Nephron (organoid): ENCODE results near the gene ZFAND3.

Experiments
- H3K27ac Mint-ChIP-seq, 3 experiments: 2 replicates each; pipeline ENCODE4 v1.8.0; 2020; ENCODE audit warnings: mixed read lengths in 3 of 3, mild to moderate bottlenecking in 2 of 3, moderate library complexity in 1 of 3
- H3K27me3 Mint-ChIP-seq: 2 replicates; pipeline ENCODE4 v1.8.0; 2021; ENCODE audit warnings: low read depth, mild to moderate bottlenecking, moderate library complexity, mixed read lengths
- H3K36me3 Mint-ChIP-seq: 2 replicates; pipeline ENCODE4 v1.8.0; 2020; ENCODE audit warnings: low read depth, mixed read lengths
- H3K4me1 Mint-ChIP-seq: 2 replicates; pipeline ENCODE4 v1.8.0; 2020; ENCODE audit warnings: mixed read lengths
- H3K4me3 Mint-ChIP-seq, 3 experiments: 2 replicates each; pipeline ENCODE4 v1.8.0; 2020; ENCODE audit warnings: mild to moderate bottlenecking in 3 of 3, mixed read lengths in 3 of 3, moderate library complexity in 2 of 3
- H3K9me3 Mint-ChIP-seq: 2 replicates; pipeline ENCODE4 v1.8.0; 2020; ENCODE audit warnings: mixed read lengths
- CTCF ChIP-seq, 3 experiments: fragments of 200-600 bp; sonication (generic); IDR thresholded peaks; one replicate each; pipeline ENCODE4 v1.5.0; 2021; ENCODE audit warnings: antibody characterized with exemption in 3 of 3; ENCODE audit not compliant: unreplicated experiment in 3 of 3

The ZFAND3 gene

DNA sequence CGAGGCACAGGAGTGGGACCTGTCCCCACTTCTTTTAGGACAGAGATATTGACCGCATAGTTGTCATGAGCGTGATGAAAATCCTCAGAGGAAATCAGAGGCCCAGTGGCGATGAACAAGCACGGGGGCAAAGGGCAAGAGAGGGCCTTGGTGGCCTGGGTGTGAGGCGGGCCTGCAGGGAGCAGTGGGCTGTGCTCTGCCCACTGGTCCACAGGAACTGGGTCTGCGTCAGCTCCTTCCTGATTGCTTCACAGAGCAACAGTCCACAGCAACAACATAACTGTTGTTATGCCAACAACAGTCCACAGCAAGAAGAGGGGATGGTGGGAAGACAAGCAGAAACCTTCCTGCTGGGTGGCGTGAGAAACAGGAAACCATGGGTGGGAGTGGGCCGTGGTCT lies 335.6 kb downstream of the ZFAND3 start:
- Mint-ChIP-seq H3K4me3 (no peak overlapping the region), H3K9me3 (peaks cover 3% of the 10 kb centered on the region), H3K4me1 (peaks cover 30% of the 10 kb centered on the region), H3K27ac (peak overlapping the region; percentile 18 to 56 (median 54)), H3K36me3 (peaks cover 26% of the 10 kb centered on the region), H3K27me3 (no peaks in the 10 kb centered on the region)
- no peak for TF ChIP-seq CTCF (IDR thresholded peaks at IDR 0.05; ENCODE audit: unreplicated experiment in 3 of 3)

DNA sequence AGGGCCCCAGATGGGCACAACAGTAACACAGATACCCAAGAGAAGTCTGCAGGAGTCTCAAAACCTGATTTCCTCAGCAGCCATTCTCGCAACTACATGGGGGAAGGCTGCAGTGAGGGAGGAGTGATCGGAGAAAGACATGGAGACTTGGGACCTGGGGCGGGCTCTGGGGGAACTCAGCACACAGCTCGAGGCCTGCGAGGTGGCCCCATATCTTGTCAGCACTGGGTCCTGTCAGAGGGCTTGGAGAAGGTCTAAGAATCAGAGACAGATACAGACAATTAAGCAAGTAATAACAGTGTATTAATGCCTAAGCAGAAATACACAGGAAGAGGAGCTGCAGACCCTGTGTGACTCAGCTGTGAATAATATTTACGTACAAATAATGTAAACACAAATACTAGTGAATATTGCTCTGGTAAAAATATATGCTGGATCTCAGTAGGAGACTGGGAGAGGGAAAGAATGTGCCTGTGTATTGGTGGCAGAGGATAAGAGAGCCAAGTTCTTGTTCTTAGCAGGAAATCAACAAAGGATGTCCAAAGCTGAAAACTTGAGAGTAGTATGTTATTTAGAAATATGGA lies 336.2 kb downstream of the ZFAND3 start:
- Mint-ChIP-seq H3K4me3 (no peak overlapping the region), H3K9me3 (peaks cover 5% of the 10 kb centered on the region), H3K36me3 (peaks cover 32% of the 10 kb centered on the region), H3K4me1 (peaks cover 26% of the 10 kb centered on the region), H3K27me3 (no peaks in the 10 kb centered on the region), H3K27ac (peak overlapping the region; percentile 8 to 54 (median 18))
- TF ChIP-seq CTCF (IDR thresholded peaks at IDR 0.05; ENCODE audit: unreplicated experiment in 3 of 3), result no peak

- H3K4me3 Mint-ChIP-seq, result no peak overlapping the region
- peaks cover 44% of the 10 kb centered on the region for H3K36me3 Mint-ChIP-seq
- no peaks in the 10 kb centered on the region for H3K27me3 Mint-ChIP-seq
- H3K4me1 Mint-ChIP-seq, result peaks cover 25% of the 10 kb centered on the region
- H3K9me3 Mint-ChIP-seq, result peaks cover 6% of the 10 kb centered on the region
- no peak overlapping the region for H3K27ac Mint-ChIP-seq
- no peak for TF ChIP-seq CTCF (IDR thresholded peaks at IDR 0.05; ENCODE audit: unreplicated experiment in 3 of 3)
Observed at GRCh38 chr6:38156818-38157565, 337.5 kb downstream of the ZFAND3 start.

GRCh38 chr6:38157905-38158304 lies 338.4 kb downstream of the ZFAND3 start:
- no peak for TF ChIP-seq CTCF (IDR thresholded peaks at IDR 0.05; ENCODE audit: unreplicated experiment in 3 of 3)
- peaks cover 6% of the 10 kb centered on the region for H3K9me3 Mint-ChIP-seq

GRCh38 chr6:38158762-38159350 lies 339.3 kb downstream of the ZFAND3 start:
- Mint-ChIP-seq H3K9me3 (peaks cover 6% of the 10 kb centered on the region), H3K27me3 (no peaks in the 10 kb centered on the region), H3K4me1 (peaks cover 19% of the 10 kb centered on the region), H3K4me3 (no peak overlapping the region), H3K27ac (no peak overlapping the region), H3K36me3 (peaks cover 39% of the 10 kb centered on the region)
- no peak for TF ChIP-seq CTCF (IDR thresholded peaks at IDR 0.05; ENCODE audit: unreplicated experiment in 3 of 3)

More at GRCh38 chr6:38157905-38158304, 338.4 kb downstream of the ZFAND3 start:
- Mint-ChIP-seq H3K4me3 (no peak overlapping the region), H3K4me1 (peaks cover 23% of the 10 kb centered on the region), H3K27ac (no peak overlapping the region), H3K27me3 (no peaks in the 10 kb centered on the region), H3K36me3 (peaks cover 41% of the 10 kb centered on the region)
